Psoas muscle (tissue), 8 donors: ENCODE measurements around the gene PSMC3. TPM values are rescaled to one million over a fixed set of nuclear protein-coding genes. Genes with fewer than 3 reads are reported as not detected.

Source experiments
- ATAC-seq, 4 donors: fragments of 200-7000 bp; cut with Tn5 transposase; one replicate each; pipeline ENCODE4 v1.9.1; 2020; ENCODE audit warnings: moderate library complexity in 3 of 4, mild to moderate bottlenecking in 2 of 4
- DNase-seq, 2 donors: peaks; one replicate each; pipeline ENCODE4 v3.0.0-alpha.2; 2020
- H3K27ac ChIP-seq: fragments of 200-600 bp; one replicate; pipeline ENCODE4 v1.8.0; 2022
- H3K27me3 ChIP-seq, 3 donors: fragments of 200-600 bp in 1 of 3; one replicate each; pipeline versions ENCODE4 v1.6.1 to v1.8.0; 2013 to 2022; ENCODE audit warnings: low read length in 2 of 3, mild to moderate bottlenecking in 2 of 3, moderate library complexity in 1 of 3; ENCODE audit not compliant: insufficient read depth in 3 of 3
- H3K36me3 ChIP-seq, 2 donors: fragments of 200-600 bp in 1 of 2; one replicate each; pipeline versions ENCODE4 v1.6.1 to v1.8.0; 2013 to 2022; ENCODE audit warnings: low read depth in 1 of 2, mild to moderate bottlenecking in 1 of 2, moderate library complexity in 1 of 2; ENCODE audit not compliant: insufficient read depth in 1 of 2
- H3K4me1 ChIP-seq: fragments of 200-600 bp; one replicate; pipeline ENCODE4 v1.8.0; 2022
- H3K4me3 ChIP-seq: fragments of 200-600 bp; one replicate; pipeline ENCODE4 v1.8.0; 2022; ENCODE audit warnings: mild to moderate bottlenecking
- H3K9me3 ChIP-seq: fragments of 200-600 bp; one replicate; pipeline ENCODE4 v1.8.0; 2022
- WGBS, 3 donors: extraction: QIAGEN DNeasy Blood & Tissue Kit; methylation state at CpG; one replicate each; pipeline versions ENCODE4 v1.1.6 to v1.1.7; 2013; 5-methylcytosine and 5-hydroxymethylcytosine counted together
- intact Hi-C, 2 donors: fragments of 100-400 bp; cut with DNase I; formaldehyde crosslinking; loops; one replicate each; pipeline versions ENCODE4 v1.11.0 to v1.14.2; 2022
- polyA plus RNA-seq, 3 donors: library from polyadenylated mRNA; stranded (reverse); fragments of 200-250 nt; gene quantifications; one replicate each; pipeline ENCODE4 v1.2.3, GENCODE V29; 2013
- total RNA-seq, 4 donors: library from RNA; stranded (reverse); fragmentation: NEBNext Ultra II Directional in 2 of 4; extraction: Animal tissue kit (Norgen Biotek cat#: 25700) in 2 of 4; gene quantifications; one replicate each; pipeline versions ENCODE4 v1.2.1 to v1.2.4, GENCODE V29; 2021 to 2023
- TF ChIP-seq, protein P1 (sequence below): fragments of 200-600 bp; IDR thresholded peaks from one replicate; pipeline ENCODE4 v1.8.0; 2022; ENCODE audit warnings: antibody characterized with exemption
- donor health status: healthy with polysubstance abuse.
- donor health status: DM: no; HTN: no; CAD: no; lungs with moderate emphysema.
- donor health status: Bipolar disorder and iron deficiency.
- donor health status: healthy.
- donor health status: DM: yes; HTN: yes; CAD: no.
- donor health status: DM: no; HTN: no; CAD: no.
- donor health status: DM: no; HTN: no; CAD: no.
- donor health status: DM: yes; HTN: yes; CAD: no.

PSMC3 gene
- total and polyA plus RNA-seq, 7 donors = 141 to 346 (median 255) TPM

DNA sequence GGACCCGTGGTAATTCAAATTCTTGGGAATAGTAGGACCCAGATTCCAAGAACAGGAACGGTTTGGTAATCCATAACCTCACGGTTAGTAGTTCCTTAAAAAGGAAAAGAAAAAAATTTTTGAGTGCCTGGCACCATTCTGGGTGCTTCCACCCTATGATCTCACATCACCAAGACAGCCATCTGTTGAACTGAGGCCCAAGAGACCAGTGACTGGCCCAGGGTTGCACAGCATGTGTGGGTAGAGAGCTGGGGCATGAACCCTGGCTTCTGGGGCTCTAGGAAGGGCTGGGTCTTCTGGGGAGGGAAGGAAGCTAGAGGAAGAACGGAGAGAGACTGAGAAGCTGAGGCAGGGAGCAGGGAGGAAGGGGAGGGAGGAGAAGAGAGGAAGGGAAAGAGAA, 43.2 kb downstream of the PSMC3 start:
- H3K9me3 ChIP-seq = no peaks in the 10 kb centered on the region
- WGBS, 3 donors = 47 to 58% (median 48%) methylated on average over 4 of the region's 4 CpGs
- TF ChIP-seq, protein P1, sequence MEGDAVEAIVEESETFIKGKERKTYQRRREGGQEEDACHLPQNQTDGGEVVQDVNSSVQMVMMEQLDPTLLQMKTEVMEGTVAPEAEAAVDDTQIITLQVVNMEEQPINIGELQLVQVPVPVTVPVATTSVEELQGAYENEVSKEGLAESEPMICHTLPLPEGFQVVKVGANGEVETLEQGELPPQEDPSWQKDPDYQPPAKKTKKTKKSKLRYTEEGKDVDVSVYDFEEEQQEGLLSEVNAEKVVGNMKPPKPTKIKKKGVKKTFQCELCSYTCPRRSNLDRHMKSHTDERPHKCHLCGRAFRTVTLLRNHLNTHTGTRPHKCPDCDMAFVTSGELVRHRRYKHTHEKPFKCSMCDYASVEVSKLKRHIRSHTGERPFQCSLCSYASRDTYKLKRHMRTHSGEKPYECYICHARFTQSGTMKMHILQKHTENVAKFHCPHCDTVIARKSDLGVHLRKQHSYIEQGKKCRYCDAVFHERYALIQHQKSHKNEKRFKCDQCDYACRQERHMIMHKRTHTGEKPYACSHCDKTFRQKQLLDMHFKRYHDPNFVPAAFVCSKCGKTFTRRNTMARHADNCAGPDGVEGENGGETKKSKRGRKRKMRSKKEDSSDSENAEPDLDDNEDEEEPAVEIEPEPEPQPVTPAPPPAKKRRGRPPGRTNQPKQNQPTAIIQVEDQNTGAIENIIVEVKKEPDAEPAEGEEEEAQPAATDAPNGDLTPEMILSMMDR = no peak
- no peak overlapping the region for H3K27ac ChIP-seq
- intact Hi-C loops = loop anchor here in 1 of 2 donors (2.0 kb wide), 1 partner anchor 56 kb away; no protein-coding TSS in a partner anchor
- no peaks in the 10 kb centered on the region for H3K27me3 ChIP-seq
- H3K4me3 ChIP-seq = no peak overlapping the region
- no peak for DNase-seq
- no peaks in the 10 kb centered on the region for H3K4me1 ChIP-seq
- no peak for ATAC-seq
- H3K36me3 ChIP-seq = no peaks in the 10 kb centered on the region

DNA sequence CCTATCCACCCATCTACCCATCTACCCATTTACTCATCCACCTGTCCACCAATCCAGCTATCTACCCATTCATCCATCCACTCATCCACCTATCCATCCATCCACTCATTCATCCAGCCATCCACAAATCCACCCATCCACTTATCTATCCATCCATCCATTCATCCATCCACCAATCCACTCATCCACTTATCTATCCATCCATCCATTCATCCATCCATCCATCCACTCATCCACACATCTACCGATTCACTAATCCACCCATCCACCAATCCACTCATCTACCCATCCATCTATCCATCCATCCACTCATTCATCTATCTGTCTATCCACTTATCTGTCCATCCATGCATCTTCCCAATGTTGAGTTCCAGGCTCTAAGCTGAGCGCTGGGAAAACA, 46.2 kb downstream of the PSMC3 start:
- Histone ChIP-seq H3K9me3 (no peaks in the 10 kb centered on the region), H3K4me3 (no peak overlapping the region), H3K27me3 (no peaks in the 10 kb centered on the region), H3K36me3 (no peaks in the 10 kb centered on the region), H3K27ac (no peak overlapping the region), H3K4me1 (no peaks in the 10 kb centered on the region)
- TF ChIP-seq, protein P1 = no peak
- ATAC-seq (no peak), DNase-seq (no peak)
- intact Hi-C loops = no loop called here
- 95 to 97% (median 95%) methylated on average over 2 of the region's 2 CpGs for WGBS, 3 donors

DNA sequence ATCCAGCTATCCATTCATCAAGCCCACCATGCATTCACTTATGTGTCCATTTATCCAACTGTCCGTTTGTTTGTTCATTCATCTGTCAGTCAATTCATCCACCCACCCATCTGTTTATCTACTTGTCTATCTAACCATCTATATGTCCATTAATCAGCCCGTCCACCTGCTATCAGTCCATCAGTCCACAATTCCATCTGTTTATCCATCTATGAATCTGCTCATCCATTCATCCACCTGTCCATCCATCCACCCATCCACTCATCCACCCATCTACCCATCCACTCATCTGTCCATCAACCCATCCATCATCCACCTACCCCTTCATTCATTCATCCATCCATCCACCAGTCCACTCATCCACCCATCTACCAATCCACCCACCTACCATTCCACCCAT, 46.9 kb downstream of the PSMC3 start:
- TF ChIP-seq, protein P1 = no peak
- no peak overlapping the region for H3K27ac ChIP-seq
- WGBS, 3 donors = 91 to 95% (median 91%) methylated on average over 2 of the region's 2 CpGs
- no peak for ATAC-seq
- H3K27me3 ChIP-seq = no peaks in the 10 kb centered on the region
- no peak for DNase-seq
- no peaks in the 10 kb centered on the region for H3K9me3 ChIP-seq
- H3K4me1 ChIP-seq = no peaks in the 10 kb centered on the region
- no peak overlapping the region for H3K4me3 ChIP-seq
- no peaks in the 10 kb centered on the region for H3K36me3 ChIP-seq
- intact Hi-C loops = no loop called here

DNA sequence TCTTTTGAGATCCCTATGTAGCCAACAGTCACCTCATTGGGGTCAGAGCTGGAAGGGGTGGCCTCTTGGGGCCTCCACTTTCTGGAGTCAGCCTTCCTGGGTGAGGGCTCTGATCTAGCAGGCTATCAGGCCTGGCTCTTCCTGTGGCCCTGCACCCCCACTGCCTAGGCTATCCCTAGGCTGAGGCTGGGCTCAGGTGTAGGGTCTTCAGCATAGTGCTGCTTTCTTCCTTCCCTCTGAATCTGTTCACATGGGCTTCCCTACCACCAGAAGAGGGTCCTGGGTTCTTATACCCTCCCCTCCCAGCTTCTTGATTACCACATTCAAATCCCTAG, 47.4 kb downstream of the PSMC3 start:
- Histone ChIP-seq H3K9me3 (no peaks in the 10 kb centered on the region), H3K27ac (peak overlapping the region; percentile 23), H3K36me3 (no peaks in the 10 kb centered on the region), H3K4me1 (no peaks in the 10 kb centered on the region), H3K4me3 (no peak overlapping the region), H3K27me3 (no peaks in the 10 kb centered on the region)
- DNase-seq = no peak
- intact Hi-C loops = no loop called here
- ATAC-seq = no peak
- TF ChIP-seq, protein P1 = no peak

DNA sequence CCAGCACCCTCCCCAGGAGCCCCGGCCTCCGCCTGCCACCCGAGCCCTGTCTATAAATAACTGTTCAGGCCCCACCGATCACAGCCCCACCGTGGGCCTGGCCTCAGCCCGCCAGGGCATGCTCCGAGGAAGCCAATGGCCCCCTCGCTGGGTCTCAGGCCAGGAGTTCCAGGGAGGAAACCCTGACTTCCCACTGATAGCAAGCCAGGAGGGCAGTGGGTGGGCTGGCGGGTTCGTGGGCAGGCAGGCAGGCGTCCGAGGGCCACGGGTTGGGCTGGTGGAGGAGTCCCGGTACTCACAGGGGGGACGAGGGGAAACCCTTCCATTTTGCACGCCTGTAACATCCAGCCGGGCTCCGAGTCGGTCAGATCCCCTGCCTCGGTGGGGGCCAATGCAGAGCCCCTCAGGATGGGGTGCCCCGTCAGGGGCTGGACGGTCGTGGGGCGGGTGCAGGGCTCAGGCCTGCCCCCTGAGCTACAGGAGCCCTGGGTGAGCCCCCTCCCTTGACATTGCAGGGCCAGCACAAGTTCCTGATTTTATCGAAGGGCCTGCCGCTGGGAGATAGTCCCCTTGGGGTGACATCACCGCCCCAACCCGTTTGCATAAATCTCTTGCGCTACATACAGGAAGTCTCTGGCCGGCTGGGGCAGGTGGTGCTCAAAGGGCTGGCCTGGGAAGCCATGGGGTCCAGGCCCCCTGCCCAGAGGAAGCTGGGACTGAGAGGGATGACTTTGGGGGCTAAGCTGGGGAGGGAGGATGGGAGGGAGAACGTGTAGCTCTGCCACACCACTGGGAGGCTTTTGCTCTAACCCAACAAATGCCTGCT, 48.0 kb downstream of the PSMC3 start, which contains the start of gene SPI1:
Gene SPI1, minus strand, starts transcription at position 538 of the 826 bp plus-strand sequence. Its CDS starts 194 bp downstream, at position 344.
- ATAC-seq = peak in 1 of 4 donors; percentile 15
- Histone ChIP-seq H3K27ac (peak within 1 kb of the TSS; percentile 23), H3K36me3 (no peaks in the 10 kb centered on the region), H3K4me3 (peak within 1 kb of the TSS; percentile 43), H3K27me3 (no peaks in the 10 kb centered on the region), H3K9me3 (no peaks in the 10 kb centered on the region), H3K4me1 (no peaks in the 10 kb centered on the region)
- peak; percentile 50 to 77 for DNase-seq
- WGBS, 3 donors = 68 to 76% (median 68%) methylated on average over 30 to 31 of the region's 31 CpGs
- intact Hi-C loops = no loop called here
- TF ChIP-seq, protein P1 = no peak
